Measurements from ENCODE around the gene UBXN2A.

The UBXN2A gene

DNA sequence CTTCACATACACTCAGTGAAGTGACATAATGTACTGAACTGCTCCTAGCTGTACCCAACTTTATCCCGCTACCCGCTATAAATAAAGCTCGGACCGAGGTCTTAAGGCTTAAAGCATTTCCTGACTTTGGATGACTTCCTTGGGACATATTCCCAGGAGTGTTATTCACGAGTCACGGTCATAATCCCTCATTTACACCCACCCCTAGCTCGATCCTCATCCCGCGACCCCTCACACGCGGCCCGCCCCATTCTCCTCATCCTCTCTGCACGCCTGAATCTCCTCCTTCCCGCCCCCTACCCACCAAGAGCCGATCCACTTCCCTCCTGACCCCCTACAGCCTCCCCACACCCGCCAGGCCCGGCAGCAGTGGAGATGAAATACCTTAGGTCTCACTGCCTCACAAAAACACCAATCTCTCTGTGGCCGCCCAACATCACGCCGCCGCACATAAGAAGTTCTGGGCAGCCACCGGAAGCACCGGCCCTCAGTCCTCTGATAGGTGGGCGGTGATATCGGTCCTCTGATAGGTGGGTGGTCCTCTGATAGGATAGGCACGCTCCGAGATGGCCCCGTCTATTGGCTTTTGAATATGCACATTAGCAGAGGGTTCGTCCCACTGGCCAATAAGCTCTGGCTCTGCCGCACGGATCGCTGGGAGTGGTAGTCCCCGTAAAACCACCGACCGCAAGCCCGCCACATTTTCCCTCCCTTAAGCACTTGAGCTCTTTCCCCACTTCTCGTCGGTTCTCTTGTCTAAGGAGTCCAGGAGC is 106.9 kb downstream of the UBXN2A start, which contains the start of gene WDCP:
TSS of gene WDCP (minus strand) at position 462 of the 773 bp plus-strand sequence. CDS start 7,897 bp downstream, outside the sequence.
- TF ChIP-seq, protein P1, sequence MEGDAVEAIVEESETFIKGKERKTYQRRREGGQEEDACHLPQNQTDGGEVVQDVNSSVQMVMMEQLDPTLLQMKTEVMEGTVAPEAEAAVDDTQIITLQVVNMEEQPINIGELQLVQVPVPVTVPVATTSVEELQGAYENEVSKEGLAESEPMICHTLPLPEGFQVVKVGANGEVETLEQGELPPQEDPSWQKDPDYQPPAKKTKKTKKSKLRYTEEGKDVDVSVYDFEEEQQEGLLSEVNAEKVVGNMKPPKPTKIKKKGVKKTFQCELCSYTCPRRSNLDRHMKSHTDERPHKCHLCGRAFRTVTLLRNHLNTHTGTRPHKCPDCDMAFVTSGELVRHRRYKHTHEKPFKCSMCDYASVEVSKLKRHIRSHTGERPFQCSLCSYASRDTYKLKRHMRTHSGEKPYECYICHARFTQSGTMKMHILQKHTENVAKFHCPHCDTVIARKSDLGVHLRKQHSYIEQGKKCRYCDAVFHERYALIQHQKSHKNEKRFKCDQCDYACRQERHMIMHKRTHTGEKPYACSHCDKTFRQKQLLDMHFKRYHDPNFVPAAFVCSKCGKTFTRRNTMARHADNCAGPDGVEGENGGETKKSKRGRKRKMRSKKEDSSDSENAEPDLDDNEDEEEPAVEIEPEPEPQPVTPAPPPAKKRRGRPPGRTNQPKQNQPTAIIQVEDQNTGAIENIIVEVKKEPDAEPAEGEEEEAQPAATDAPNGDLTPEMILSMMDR (IDR thresholded peaks at IDR 0.05), result no peak
- peaks cover 29 to 31% of the 10 kb centered on the region in 2 experiments for H3K4me1 ChIP-seq (ENCODE audit: control insufficient read depth in 1 of 2, insufficient read depth in 1 of 2, low read depth in 1 of 2, low read length in 1 of 2)
- no peaks in the 10 kb centered on the region for H3K9me3 ChIP-seq
- no peak within 1 kb of the TSS for H3K27ac ChIP-seq
- peak within 1 kb of the TSS; percentile 62 for H3K4me3 ChIP-seq (ENCODE audit: low read depth in 1 of 2, low read length in 1 of 2)
- H3K36me3 ChIP-seq, result no peaks in the 10 kb centered on the region
- H3K27me3 ChIP-seq, result peaks cover 60% of the 10 kb centered on the region

DNA sequence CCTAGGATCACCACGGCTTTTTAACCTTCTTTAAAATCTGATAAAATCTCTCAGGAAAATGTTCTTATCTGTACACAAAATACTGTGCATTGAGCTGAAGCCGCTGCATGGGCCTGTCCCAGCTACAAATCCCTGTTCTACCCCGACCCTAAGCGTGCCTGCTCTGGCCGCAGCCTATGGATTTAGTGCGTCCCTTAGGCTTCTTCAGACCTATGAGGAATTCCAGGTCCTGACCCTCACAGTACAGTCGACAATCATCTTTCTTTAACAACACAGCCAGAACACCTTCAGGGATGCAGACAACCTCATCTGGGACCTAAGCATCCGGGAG is 107.4 kb downstream of the UBXN2A start:
- Histone ChIP-seq H3K9me3 (no peaks in the 10 kb centered on the region), H3K4me3 (ENCODE audit: low read depth in 1 of 2, low read length in 1 of 2) (peak overlapping the region; percentile 62), H3K27ac (no peak overlapping the region), H3K4me1 (ENCODE audit: control insufficient read depth in 1 of 2, insufficient read depth in 1 of 2, low read depth in 1 of 2, low read length in 1 of 2) (peaks cover 29 to 31% of the 10 kb centered on the region in 2 experiments), H3K36me3 (no peaks in the 10 kb centered on the region), H3K27me3 (peaks cover 65% of the 10 kb centered on the region)
- TF ChIP-seq, protein P1 (IDR thresholded peaks at IDR 0.05), result no peak

DNA sequence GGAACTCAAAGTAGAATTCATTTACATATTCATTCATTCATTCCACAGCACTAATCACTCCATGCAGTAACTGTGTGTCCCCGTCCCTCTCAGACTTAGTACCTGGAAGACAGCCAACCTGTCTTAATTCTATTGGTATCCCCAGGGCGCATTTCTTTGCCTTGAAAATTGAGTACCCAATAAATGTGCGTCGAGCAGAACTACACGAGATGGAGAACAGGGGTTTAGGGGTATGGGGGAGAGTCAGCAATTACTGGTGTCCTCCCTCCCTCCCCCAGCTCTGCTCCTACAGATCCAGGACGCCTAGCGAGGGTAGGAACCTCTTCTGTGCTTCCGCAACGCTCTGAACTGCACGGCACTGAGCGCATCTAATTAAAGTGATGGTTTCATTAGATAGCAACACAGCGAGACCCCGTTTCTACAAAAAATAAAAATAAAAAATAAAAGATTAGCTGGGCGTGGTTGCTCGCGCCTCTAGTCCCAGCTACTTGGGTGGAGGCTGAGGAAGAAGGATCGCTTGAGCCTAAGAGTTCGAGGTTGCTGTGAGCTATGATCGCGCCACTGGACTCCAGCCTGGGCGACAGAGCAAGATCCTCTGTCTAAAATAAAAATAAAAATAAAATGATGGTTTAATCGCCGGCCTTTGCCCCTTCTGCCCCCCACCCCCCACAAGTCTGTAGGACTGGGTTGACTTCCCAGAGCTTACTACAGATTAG is 108.7 kb downstream of the UBXN2A start:
- TF ChIP-seq, protein P1 (IDR thresholded peaks at IDR 0.05), result no peak

DNA sequence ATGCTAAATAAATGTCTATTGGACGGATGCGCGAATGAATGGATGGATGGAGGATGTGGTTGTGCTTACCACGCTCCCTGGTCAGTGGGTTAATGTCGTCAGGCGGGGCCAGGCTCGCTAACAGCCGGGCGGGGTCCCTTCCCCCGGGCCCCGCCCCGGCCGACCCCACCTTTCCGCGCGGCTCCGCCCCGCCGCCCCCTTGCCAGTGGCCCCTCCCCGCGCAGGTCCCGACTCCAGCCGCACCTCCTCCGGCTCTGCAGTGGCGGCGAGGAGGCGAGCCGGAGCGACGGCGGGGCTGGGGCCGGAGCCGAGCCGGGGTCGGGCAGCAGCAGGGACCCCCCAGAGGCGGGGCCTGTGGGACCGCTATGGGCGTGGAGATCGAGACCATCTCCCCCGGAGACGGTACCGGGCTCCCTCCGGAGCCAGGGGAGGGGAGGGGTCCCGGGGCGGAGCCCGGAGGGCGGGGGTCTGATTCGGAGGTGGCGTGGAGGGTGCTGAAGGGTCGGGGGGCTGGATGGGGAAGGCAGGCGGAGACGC is 109.3 kb downstream of the UBXN2A start, which contains the start of gene FKBP1B:
TSS of gene FKBP1B (plus strand) at position 257 of the 537 bp plus-strand sequence. CDS start at position 366, 109 bp downstream.
- Histone ChIP-seq H3K4me1 (ENCODE audit: control insufficient read depth in 1 of 2, insufficient read depth in 1 of 2, low read depth in 1 of 2, low read length in 1 of 2) (peaks cover 29 to 31% of the 10 kb centered on the region in 2 experiments), H3K36me3 (no peaks in the 10 kb centered on the region), H3K4me3 (ENCODE audit: low read depth in 1 of 2, low read length in 1 of 2) (peak within 1 kb of the TSS; percentile 29 to 53), H3K27ac (no peak within 1 kb of the TSS), H3K27me3 (peaks cover 69% of the 10 kb centered on the region), H3K9me3 (no peaks in the 10 kb centered on the region)
- TF ChIP-seq, protein P1 (IDR thresholded peaks at IDR 0.05), result no peak

More for the DNA sequence above, 108.7 kb downstream of the UBXN2A start:
- Histone ChIP-seq H3K27me3 (peaks cover 69% of the 10 kb centered on the region), H3K9me3 (no peaks in the 10 kb centered on the region), H3K27ac (no peak overlapping the region), H3K4me1 (ENCODE audit: control insufficient read depth in 1 of 2, insufficient read depth in 1 of 2, low read depth in 1 of 2, low read length in 1 of 2) (peaks cover 29 to 31% of the 10 kb centered on the region in 2 experiments), H3K4me3 (ENCODE audit: low read depth in 1 of 2, low read length in 1 of 2) (peak overlapping the region; percentile 29 to 53), H3K36me3 (no peaks in the 10 kb centered on the region)

DNA sequence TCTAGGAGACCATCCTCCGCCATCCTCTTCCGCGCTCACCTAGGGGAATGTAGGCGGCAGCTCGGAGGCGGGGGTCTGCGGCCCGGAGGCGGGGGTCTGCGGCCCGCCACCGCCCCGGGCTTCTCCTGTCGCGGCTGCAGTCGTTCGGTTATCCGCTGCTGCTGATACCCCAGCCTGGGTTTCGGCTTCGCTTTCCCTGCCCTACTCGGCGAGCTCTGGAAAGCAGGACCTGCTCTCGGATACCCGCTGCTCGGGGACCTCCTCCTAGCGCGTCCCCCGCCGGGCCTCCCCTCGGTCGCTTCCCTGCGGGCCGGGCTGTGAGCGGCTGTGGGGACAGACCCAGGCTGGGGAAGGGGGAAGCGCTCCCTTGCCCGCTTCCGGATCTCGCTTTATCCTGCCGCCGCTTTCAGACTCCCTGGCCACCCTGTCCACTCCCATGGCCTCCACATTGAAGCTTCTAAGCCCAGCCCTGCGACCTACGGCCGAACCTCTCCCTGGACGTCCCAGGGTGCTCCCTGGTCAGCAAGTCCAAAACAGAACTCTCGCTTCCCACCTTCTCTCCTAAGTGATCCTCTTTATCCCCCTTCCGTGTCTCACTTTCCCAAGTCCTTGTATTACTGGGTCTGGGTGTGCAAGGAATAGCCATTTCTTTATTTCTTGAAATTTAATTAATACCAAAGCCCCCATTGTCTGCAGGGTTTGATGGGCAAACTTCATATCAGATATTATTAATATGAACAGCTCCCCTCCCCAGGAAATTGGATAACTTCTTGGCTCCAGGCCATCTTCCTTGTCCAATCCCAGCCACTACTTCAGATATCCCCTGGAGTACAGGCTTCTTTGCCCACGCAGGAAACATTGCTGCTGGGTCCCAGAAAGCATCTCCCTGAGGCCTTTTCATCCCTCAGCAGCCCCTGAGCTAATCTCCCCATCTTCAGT is 110.0 kb downstream of the UBXN2A start:
- H3K4me3 ChIP-seq (ENCODE audit: low read depth in 1 of 2, low read length in 1 of 2), result peak overlapping the region; percentile 29 to 53
- TF ChIP-seq, protein P1 (IDR thresholded peaks at IDR 0.05), result no peak
- H3K36me3 ChIP-seq, result no peaks in the 10 kb centered on the region
- H3K4me1 ChIP-seq (ENCODE audit: control insufficient read depth in 1 of 2, insufficient read depth in 1 of 2, low read depth in 1 of 2, low read length in 1 of 2), result peaks cover 29 to 31% of the 10 kb centered on the region in 2 experiments
- peaks cover 69% of the 10 kb centered on the region for H3K27me3 ChIP-seq
- H3K27ac ChIP-seq, result no peak overlapping the region
- no peaks in the 10 kb centered on the region for H3K9me3 ChIP-seq
